HepG2 (cell line): Measurements from ENCODE around the gene CBX2. TPM values are rescaled to one million over a fixed set of nuclear protein-coding genes. Genes with fewer than 3 reads are reported as not detected.

Experiments used
- ATF1 ChIP-seq: IDR thresholded peaks from 2 replicates; pipeline ENCODE4 v1.6.1; 2016; ENCODE audit warnings: mild to moderate bottlenecking, control low read depth
- CBX1 ChIP-seq: IDR thresholded peaks from one replicate; pipeline ENCODE4 v1.6.1; 2016; ENCODE audit warnings: antibody characterized with exemption, low read depth
- FOXP1 ChIP-seq, 2 experiments: fragments of 450-650 bp in 1 of 2; IDR thresholded peaks; 2 replicates each; pipeline ENCODE4 v1.6.1; 2017 to 2018; ENCODE audit warnings: antibody characterized with exemption in 1 of 2
- HES4 ChIP-seq: sonication (generic); formaldehyde crosslinking; IDR thresholded peaks from 2 replicates; pipeline ENCODE4 v1.9.0; 2021; ENCODE audit warnings: mild to moderate bottlenecking, missing genetic modification reagents, borderline replicate concordance
- ISX ChIP-seq: sonication (generic); formaldehyde crosslinking; conservative IDR thresholded peaks from 2 replicates; pipeline ENCODE4 v1.5.0; 2020; ENCODE audit warnings: missing genetic modification reagents
- MBNL3 ChIP-seq: fragments of 250-450 bp; sonication (Bioruptor Pico); conservative IDR thresholded peaks from 2 replicates; pipeline ENCODE4 v1.8.0; 2022; ENCODE audit warnings: mild to moderate bottlenecking, inconsistent platforms
- MYC ChIP-seq: sonication (generic); formaldehyde crosslinking; IDR thresholded peaks from 2 replicates; pipeline ENCODE4 v1.9.0; 2021; ENCODE audit warnings: missing genetic modification reagents, borderline replicate concordance
- NFKB2 ChIP-seq: sonication (generic); formaldehyde crosslinking; IDR thresholded peaks from 2 replicates; pipeline ENCODE4 v1.4.0; 2020; ENCODE audit warnings: missing genetic modification reagents, borderline replicate concordance
- PRPF4 ChIP-seq: fragments of 200-400 bp; formaldehyde crosslinking; IDR thresholded peaks from 2 replicates; pipeline ENCODE4 v1.6.1; 2016; ENCODE audit warnings: low read length, low read depth; ENCODE audit not compliant: poor library complexity, severe bottlenecking
- RARG ChIP-seq: sonication (generic); formaldehyde crosslinking; IDR thresholded peaks from 2 replicates; pipeline ENCODE4 v1.4.0; 2020; ENCODE audit warnings: low read depth, mild to moderate bottlenecking, missing genetic modification reagents
- ZNF234 ChIP-seq: sonication (generic); formaldehyde crosslinking; conservative IDR thresholded peaks from 2 replicates; pipeline ENCODE4 v1.5.1; 2020; ENCODE audit warnings: mild to moderate bottlenecking, missing genetic modification reagents
- ZNF607 ChIP-seq: sonication (generic); formaldehyde crosslinking; IDR thresholded peaks from 2 replicates; pipeline ENCODE4 v1.5.1; 2020; ENCODE audit warnings: missing genetic modification reagents, mild to moderate bottlenecking, borderline replicate concordance
- ZNF746 ChIP-seq: sonication (generic); formaldehyde crosslinking; IDR thresholded peaks from 2 replicates; pipeline ENCODE4 v1.8.0; 2022; ENCODE audit warnings: mild to moderate bottlenecking, missing genetic modification reagents
- ZNF790 ChIP-seq: sonication (generic); formaldehyde crosslinking; IDR thresholded peaks from 2 replicates; pipeline ENCODE4 v1.8.0; 2022; ENCODE audit warnings: missing genetic modification reagents, mild to moderate bottlenecking, borderline replicate concordance
- ZNF816 ChIP-seq: sonication (generic); formaldehyde crosslinking; IDR thresholded peaks from 2 replicates; pipeline ENCODE4 v1.8.0; 2022; ENCODE audit warnings: missing genetic modification reagents, mild to moderate bottlenecking, borderline replicate concordance
- ZNF850 ChIP-seq: sonication (generic); formaldehyde crosslinking; conservative IDR thresholded peaks from 2 replicates; pipeline ENCODE4 v1.9.0; 2021; ENCODE audit warnings: mild to moderate bottlenecking, missing genetic modification reagents
- polyA plus RNA-seq, 8 experiments: library from polyadenylated mRNA; depleted of rRNA in 3 of 8; stranded (reverse) in 7 of 8; unstranded in 1 of 8; fragments of >200 nt; fragmentation: Illumina TruSeq in 4 of 8; extraction: Trizol in 4 of 8; gene quantifications; 2 replicates each; pipeline versions ENCODE4 v1.2.1 to v1.2.3, GENCODE V29; 2011 to 2016; ENCODE audit warnings: low read depth in 4 of 8, missing spikeins in 1 of 8, mixed read lengths in 1 of 8; ENCODE audit not compliant: insufficient read depth in 1 of 8
- total RNA-seq, 5 experiments: library from RNA; depleted of rRNA; stranded (reverse); fragments of >200 nt; fragmentation: Illumina TruSeq; extraction: Trizol; gene quantifications; 2 replicates each; pipeline ENCODE4 v1.2.3, GENCODE V29; 2016; ENCODE audit warnings: low read depth in 1 of 5
- TF ChIP-seq, protein P1 (sequence below): IDR thresholded peaks from 2 replicates; pipeline ENCODE4 v1.6.1; 2012; ENCODE audit warnings: low read length, improper control_type of control experiment
- TF ChIP-seq, protein P2 (sequence below): sonication (generic); formaldehyde crosslinking; conservative IDR thresholded peaks from 2 replicates; pipeline ENCODE4 v1.8.0; 2022; ENCODE audit warnings: missing genetic modification reagents
- TF ChIP-seq, protein P3 (sequence below): sonication (generic); formaldehyde crosslinking; IDR thresholded peaks from 2 replicates; pipeline ENCODE4 v1.9.0; 2021; ENCODE audit warnings: missing genetic modification reagents, borderline replicate concordance
- TF ChIP-seq, protein P4 (sequence below): sonication (generic); formaldehyde crosslinking; IDR thresholded peaks from 2 replicates; pipeline ENCODE4 v1.8.0; 2022; ENCODE audit warnings: missing genetic modification reagents, mild to moderate bottlenecking, borderline replicate concordance

Gene CBX2
- total and polyA plus RNA-seq, 2 of the 13 experiments (the other 11 are each of a cell fraction or from before 2014, with no cell fraction given): 14.5 to 31.1 TPM

DNA sequence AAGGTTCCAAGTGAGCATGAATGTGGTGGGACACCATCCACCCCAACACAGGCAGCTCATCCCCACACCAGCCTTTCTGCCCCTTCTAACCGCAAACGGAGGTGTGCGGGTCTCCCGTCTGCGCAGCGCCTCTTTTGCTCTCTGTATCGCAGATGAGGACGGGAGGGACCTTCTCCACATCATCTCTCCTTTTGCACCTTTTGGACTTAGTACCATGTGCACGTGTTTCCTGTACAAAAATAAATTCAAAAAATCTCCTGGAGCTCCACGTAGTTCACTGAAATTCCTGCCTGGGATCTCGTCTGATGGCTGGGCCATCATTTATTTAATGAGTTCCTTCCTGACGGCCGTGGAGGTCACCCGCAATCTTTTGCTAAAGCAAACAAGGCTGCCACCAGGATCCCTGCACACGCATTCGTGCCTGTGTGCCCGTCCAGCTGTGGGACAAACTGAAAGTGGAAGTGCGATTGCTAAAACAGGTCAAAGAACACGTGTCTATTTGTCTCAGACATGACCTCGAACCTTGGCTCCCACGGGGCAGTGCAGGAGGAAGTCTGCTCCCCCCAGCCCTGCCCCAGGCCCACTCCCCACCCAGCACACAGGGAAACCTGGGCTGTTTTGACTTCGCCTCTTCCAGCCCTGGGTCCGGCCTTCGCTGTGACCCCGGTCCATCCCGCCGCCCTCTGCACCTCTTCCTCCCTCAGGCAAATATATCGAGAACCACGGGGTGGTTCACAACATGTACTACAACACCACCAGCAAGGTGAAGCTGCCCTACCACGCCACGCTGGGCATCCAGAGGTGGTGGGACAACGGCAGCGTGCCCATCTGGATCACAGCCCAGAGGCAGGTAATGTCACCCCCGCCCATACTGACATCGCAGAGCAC is 44.9 kb upstream of the CBX2 start (continued):
- TF ChIP-seq ZNF746 (CRISPR knock-in tag): no peak
- TF ChIP-seq NFKB2: no peak
- TF ChIP-seq MBNL3 (CRISPR knock-in tag): no peak
- TF ChIP-seq, protein P1, sequence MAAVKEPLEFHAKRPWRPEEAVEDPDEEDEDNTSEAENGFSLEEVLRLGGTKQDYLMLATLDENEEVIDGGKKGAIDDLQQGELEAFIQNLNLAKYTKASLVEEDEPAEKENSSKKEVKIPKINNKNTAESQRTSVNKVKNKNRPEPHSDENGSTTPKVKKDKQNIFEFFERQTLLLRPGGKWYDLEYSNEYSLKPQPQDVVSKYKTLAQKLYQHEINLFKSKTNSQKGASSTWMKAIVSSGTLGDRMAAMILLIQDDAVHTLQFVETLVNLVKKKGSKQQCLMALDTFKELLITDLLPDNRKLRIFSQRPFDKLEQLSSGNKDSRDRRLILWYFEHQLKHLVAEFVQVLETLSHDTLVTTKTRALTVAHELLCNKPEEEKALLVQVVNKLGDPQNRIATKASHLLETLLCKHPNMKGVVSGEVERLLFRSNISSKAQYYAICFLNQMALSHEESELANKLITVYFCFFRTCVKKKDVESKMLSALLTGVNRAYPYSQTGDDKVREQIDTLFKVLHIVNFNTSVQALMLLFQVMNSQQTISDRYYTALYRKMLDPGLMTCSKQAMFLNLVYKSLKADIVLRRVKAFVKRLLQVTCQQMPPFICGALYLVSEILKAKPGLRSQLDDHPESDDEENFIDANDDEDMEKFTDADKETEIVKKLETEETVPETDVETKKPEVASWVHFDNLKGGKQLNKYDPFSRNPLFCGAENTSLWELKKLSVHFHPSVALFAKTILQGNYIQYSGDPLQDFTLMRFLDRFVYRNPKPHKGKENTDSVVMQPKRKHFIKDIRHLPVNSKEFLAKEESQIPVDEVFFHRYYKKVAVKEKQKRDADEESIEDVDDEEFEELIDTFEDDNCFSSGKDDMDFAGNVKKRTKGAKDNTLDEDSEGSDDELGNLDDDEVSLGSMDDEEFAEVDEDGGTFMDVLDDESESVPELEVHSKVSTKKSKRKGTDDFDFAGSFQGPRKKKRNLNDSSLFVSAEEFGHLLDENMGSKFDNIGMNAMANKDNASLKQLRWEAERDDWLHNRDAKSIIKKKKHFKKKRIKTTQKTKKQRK: no peak
- no peak for TF ChIP-seq RARG (CRISPR knock-in tag)
- TF ChIP-seq, protein P2, sequence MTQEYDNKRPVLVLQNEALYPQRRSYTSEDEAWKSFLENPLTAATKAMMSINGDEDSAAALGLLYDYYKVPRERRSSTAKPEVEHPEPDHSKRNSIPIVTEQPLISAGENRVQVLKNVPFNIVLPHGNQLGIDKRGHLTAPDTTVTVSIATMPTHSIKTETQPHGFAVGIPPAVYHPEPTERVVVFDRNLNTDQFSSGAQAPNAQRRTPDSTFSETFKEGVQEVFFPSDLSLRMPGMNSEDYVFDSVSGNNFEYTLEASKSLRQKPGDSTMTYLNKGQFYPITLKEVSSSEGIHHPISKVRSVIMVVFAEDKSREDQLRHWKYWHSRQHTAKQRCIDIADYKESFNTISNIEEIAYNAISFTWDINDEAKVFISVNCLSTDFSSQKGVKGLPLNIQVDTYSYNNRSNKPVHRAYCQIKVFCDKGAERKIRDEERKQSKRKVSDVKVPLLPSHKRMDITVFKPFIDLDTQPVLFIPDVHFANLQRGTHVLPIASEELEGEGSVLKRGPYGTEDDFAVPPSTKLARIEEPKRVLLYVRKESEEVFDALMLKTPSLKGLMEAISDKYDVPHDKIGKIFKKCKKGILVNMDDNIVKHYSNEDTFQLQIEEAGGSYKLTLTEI (CRISPR knock-in tag): no peak
- TF ChIP-seq, protein P3, sequence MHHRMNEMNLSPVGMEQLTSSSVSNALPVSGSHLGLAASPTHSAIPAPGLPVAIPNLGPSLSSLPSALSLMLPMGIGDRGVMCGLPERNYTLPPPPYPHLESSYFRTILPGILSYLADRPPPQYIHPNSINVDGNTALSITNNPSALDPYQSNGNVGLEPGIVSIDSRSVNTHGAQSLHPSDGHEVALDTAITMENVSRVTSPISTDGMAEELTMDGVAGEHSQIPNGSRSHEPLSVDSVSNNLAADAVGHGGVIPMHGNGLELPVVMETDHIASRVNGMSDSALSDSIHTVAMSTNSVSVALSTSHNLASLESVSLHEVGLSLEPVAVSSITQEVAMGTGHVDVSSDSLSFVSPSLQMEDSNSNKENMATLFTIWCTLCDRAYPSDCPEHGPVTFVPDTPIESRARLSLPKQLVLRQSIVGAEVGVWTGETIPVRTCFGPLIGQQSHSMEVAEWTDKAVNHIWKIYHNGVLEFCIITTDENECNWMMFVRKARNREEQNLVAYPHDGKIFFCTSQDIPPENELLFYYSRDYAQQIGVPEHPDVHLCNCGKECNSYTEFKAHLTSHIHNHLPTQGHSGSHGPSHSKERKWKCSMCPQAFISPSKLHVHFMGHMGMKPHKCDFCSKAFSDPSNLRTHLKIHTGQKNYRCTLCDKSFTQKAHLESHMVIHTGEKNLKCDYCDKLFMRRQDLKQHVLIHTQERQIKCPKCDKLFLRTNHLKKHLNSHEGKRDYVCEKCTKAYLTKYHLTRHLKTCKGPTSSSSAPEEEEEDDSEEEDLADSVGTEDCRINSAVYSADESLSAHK (CRISPR knock-in tag): no peak
- TF ChIP-seq PRPF4: peak; percentile 53
- TF ChIP-seq ZNF850 (CRISPR knock-in tag): no peak
- TF ChIP-seq ZNF234 (CRISPR knock-in tag): no peak
- TF ChIP-seq ISX: no peak
- no peak for TF ChIP-seq ATF1 (CRISPR knock-in tag)
- TF ChIP-seq FOXP1 (IDR thresholded peaks at IDR 0.05): no peak
- no peak for TF ChIP-seq FOXP1 (CRISPR knock-in tag; IDR thresholded peaks at IDR 0.05)
- TF ChIP-seq ZNF790: no peak
- TF ChIP-seq HES4 (CRISPR knock-in tag): 0 out of 2 replicates have a peak, but pooled peaks have one; percentile 65
- TF ChIP-seq MYC (CRISPR knock-in tag): peak; percentile 75; the same call in 1 of the 2 replicates
- no peak for TF ChIP-seq CBX1
- no peak for TF ChIP-seq ZNF607 (CRISPR knock-in tag)
- no peak for TF ChIP-seq ZNF816 (CRISPR knock-in tag)
- TF ChIP-seq, protein P4, sequence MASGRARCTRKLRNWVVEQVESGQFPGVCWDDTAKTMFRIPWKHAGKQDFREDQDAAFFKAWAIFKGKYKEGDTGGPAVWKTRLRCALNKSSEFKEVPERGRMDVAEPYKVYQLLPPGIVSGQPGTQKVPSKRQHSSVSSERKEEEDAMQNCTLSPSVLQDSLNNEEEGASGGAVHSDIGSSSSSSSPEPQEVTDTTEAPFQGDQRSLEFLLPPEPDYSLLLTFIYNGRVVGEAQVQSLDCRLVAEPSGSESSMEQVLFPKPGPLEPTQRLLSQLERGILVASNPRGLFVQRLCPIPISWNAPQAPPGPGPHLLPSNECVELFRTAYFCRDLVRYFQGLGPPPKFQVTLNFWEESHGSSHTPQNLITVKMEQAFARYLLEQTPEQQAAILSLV: no peak; the same call in 1 of the 2 replicates
